ENCODE results near the gene KPNA3. TPM values are rescaled to one million over a fixed set of nuclear protein-coding genes. Genes with fewer than 3 reads are reported as not detected.

Gene KPNA3
- total and polyA plus RNA-seq, 2 donors (not counting 3 experiments of a cell fraction or from before 2014, with no cell fraction given): 19.6 to 60.4 TPM

DNA sequence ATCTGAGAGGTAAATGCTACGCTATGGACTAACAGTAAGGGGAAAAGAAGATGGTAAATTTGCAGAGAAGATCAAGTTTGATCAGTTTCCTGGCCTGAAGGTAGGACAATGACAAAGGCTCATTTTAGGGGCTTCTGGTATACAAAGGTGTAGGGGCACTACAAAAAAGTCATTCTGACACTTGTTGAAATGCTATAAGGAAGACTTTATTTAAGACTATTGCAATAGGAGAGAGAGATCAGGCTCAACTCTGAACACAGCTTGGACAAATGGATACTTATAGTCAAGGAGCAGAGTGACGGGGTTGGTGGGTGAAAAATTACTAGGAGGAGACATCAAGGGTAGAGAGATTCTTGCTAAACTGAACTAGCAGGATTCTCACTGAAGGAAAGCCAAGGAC, 37.2 kb upstream of the KPNA3 start:
- Histone ChIP-seq H4K20me1 (replicated peaks; ENCODE audit: control insufficient read depth, extremely low read depth, insufficient read depth, low read length) (no peaks in the 10 kb centered on the region), H3K9ac (replicated peaks; ENCODE audit: extremely low read depth, insufficient read depth, low read length) (no peak overlapping the region), H3K4me3 (replicated peaks in 1 of 3; ENCODE audit: insufficient read depth in 1 of 3, low read depth in 1 of 3, low read length in 3 of 3) (no peak overlapping the region), H3K9me3 (replicated peaks; ENCODE audit: control insufficient read depth, insufficient read depth, low read length) (no peaks in the 10 kb centered on the region), H3K9me1 (replicated peaks; ENCODE audit: control insufficient read depth, extremely low read depth, insufficient read depth, low read length) (no peaks in the 10 kb centered on the region), H2AFZ (ENCODE audit: low read depth, low read length) (no peak overlapping the region), H3K36me3 (ENCODE audit: control insufficient read depth in 2 of 2, extremely low read depth in 1 of 2, insufficient read depth in 2 of 2, low read length in 2 of 2) (no peaks in the 10 kb centered on the region), H3K27me3 (ENCODE audit: control insufficient read depth in 2 of 2, insufficient read depth in 2 of 2, low read length in 2 of 2) (peaks cover 8 to 11% of the 10 kb centered on the region in 2 experiments), H3K4me1 (ENCODE audit: control insufficient read depth, extremely low read depth, insufficient read depth, low read length) (no peaks in the 10 kb centered on the region), H3K27ac (ENCODE audit: insufficient read depth, low read depth, low read length) (no peak overlapping the region), H3K79me2 (ENCODE audit: control insufficient read depth, insufficient read depth, low read length) (no peaks in the 10 kb centered on the region), H3K4me2 (ENCODE audit: insufficient read depth, low read length) (no peak overlapping the region)
- BruUV-seq (replicated peaks): no TSS peak
- DNase-seq (ENCODE audit: low read depth, low spot score) (no peak), FAIRE-seq (no peak)
- ChIA-PET CTCF (no interaction called here), POLR2A (no interaction called here)
- TF ChIP-seq EZH2 (IDR thresholded peaks at IDR 0.05; ENCODE audit: borderline replicate concordance, low read depth, low read length, severe bottlenecking): no peak
- TF ChIP-seq MYC (IDR thresholded peaks at IDR 0.05; ENCODE audit: low read depth, low read length): no peak
- no peak for TF ChIP-seq POLR2A (IDR thresholded peaks at IDR 0.05; ENCODE audit: low read depth, low read length)
- no peak for TF ChIP-seq JUN (IDR thresholded peaks at IDR 0.05; ENCODE audit: borderline replicate concordance, insufficient read depth, insufficient read length, low read depth)
- TF ChIP-seq, protein P1, sequence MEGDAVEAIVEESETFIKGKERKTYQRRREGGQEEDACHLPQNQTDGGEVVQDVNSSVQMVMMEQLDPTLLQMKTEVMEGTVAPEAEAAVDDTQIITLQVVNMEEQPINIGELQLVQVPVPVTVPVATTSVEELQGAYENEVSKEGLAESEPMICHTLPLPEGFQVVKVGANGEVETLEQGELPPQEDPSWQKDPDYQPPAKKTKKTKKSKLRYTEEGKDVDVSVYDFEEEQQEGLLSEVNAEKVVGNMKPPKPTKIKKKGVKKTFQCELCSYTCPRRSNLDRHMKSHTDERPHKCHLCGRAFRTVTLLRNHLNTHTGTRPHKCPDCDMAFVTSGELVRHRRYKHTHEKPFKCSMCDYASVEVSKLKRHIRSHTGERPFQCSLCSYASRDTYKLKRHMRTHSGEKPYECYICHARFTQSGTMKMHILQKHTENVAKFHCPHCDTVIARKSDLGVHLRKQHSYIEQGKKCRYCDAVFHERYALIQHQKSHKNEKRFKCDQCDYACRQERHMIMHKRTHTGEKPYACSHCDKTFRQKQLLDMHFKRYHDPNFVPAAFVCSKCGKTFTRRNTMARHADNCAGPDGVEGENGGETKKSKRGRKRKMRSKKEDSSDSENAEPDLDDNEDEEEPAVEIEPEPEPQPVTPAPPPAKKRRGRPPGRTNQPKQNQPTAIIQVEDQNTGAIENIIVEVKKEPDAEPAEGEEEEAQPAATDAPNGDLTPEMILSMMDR (IDR thresholded peaks at IDR 0.05; ENCODE audit: extremely low read depth in 1 of 2, insufficient read depth in 1 of 2, low read depth in 1 of 2, low read length in 2 of 2): no peak
- no peak for TF ChIP-seq POLR2AphosphoS5 (IDR thresholded peaks at IDR 0.05; ENCODE audit: insufficient read depth, low read depth, low read length)
- TF ChIP-seq, protein P2, sequence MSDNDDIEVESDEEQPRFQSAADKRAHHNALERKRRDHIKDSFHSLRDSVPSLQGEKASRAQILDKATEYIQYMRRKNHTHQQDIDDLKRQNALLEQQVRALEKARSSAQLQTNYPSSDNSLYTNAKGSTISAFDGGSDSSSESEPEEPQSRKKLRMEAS (IDR thresholded peaks at IDR 0.05; ENCODE audit: insufficient read depth, insufficient read length): no peak
- TF ChIP-seq FOS (IDR thresholded peaks at IDR 0.05; ENCODE audit: borderline replicate concordance, insufficient read depth, low read length): no peak
- no peak for TF ChIP-seq GATA2 (IDR thresholded peaks at IDR 0.05; ENCODE audit: insufficient read depth, insufficient read length, low read depth, low read length)
- intact Hi-C loops (cut with micrococcal nuclease): no loop called here
- dilution Hi-C loops (cut with MboI; ENCODE audit: extremely low pct_ligation_motif_present, low sequenced_read_pairs): no loop called here
